COLO668 (cell line): ENCODE data around the gene DNM3.

Source experiments
- DNase-seq: peaks from one replicate; lab custom pipeline; 2025; ENCODE audit not compliant: unreplicated experiment; lab: John Stamatoyannopoulos, UW

Gene DNM3

GRCh38 chr1:172308142-172308541 lies 466.8 kb downstream of the DNM3 start:
- no peak for DNase-seq

GRCh38 chr1:172308577-172308976 lies 467.3 kb downstream of the DNM3 start:
- no peak for DNase-seq

GRCh38 chr1:172320733-172321132 lies 479.4 kb downstream of the DNM3 start:
- no peak for DNase-seq

GRCh38 chr1:172321451-172321850 lies 480.2 kb downstream of the DNM3 start:
- DNase-seq = no peak

GRCh38 chr1:172322219-172323061 lies 481.1 kb downstream of the DNM3 start:
- no peak for DNase-seq

GRCh38 chr1:172323686-172324085 lies 482.4 kb downstream of the DNM3 start:
- no peak for DNase-seq

GRCh38 chr1:172324086-172324485 lies 482.8 kb downstream of the DNM3 start:
- DNase-seq = no peak

- DNase-seq = no peak
These were observed 483.5 kb downstream of the DNM3 start for GRCh38 chr1:172324761-172325160.

GRCh38 chr1:172325531-172325930 lies 484.2 kb downstream of the DNM3 start:
- no peak for DNase-seq

- no peak for DNase-seq
These were observed 484.8 kb downstream of the DNM3 start for GRCh38 chr1:172326136-172326535.

GRCh38 chr1:172328266-172328665 lies 487.0 kb downstream of the DNM3 start:
- DNase-seq = no peak

GRCh38 chr1:172332230-172332629 lies 490.9 kb downstream of the DNM3 start:
- no peak for DNase-seq

- no peak for DNase-seq
These were observed 494.1 kb downstream of the DNM3 start for GRCh38 chr1:172335377-172335776.

GRCh38 chr1:172338295-172338735 lies 497.0 kb downstream of the DNM3 start:
- DNase-seq = peak; percentile 23

- no peak for DNase-seq
These were observed 498.5 kb downstream of the DNM3 start for GRCh38 chr1:172339842-172340241.

GRCh38 chr1:172340520-172340919 lies 499.2 kb downstream of the DNM3 start:
- DNase-seq = no peak

GRCh38 chr1:172341697-172342096 lies 500.4 kb downstream of the DNM3 start:
- no peak for DNase-seq

GRCh38 chr1:172342584-172343239 lies 501.4 kb downstream of the DNM3 start:
- no peak for DNase-seq

- DNase-seq = no peak
These were observed 502.2 kb downstream of the DNM3 start for GRCh38 chr1:172343240-172344160.

GRCh38 chr1:172344444-172344843 lies 503.1 kb downstream of the DNM3 start:
- DNase-seq = no peak

GRCh38 chr1:172345077-172345476 lies 503.8 kb downstream of the DNM3 start:
- no peak for DNase-seq
